CD4-positive, alpha-beta T cell treated with Interleukin-15 for 1 hour (primary cell): ENCODE measurements around the gene CLDN15.
"Not testable (repeated sequence)": the region's sequence is repeated elsewhere in the genome, so short reads cannot be mapped to it uniquely, and the experiment has no call there.

ENCODE experiments used
- DNase-seq: peaks from one replicate; pipeline ENCODE4 v3.0.0-alpha.2; 2020

The CLDN15 gene

GRCh38 chr7:101237206-101238067, at the start of gene CLDN15:
Gene CLDN15 (minus strand): TSS chr7:101237802. CDS start chr7:101237581, 221 bp downstream.
- no peak for DNase-seq

- DNase-seq, result no peak
Measured at GRCh38 chr7:101287032-101287431, 49.4 kb upstream of the CLDN15 start.

GRCh38 chr7:101285880-101286279, 48.3 kb upstream of the CLDN15 start:
- DNase-seq, result not testable (repeated sequence)

- no peak for DNase-seq
Measured at GRCh38 chr7:101285171-101285570, 47.6 kb upstream of the CLDN15 start.

GRCh38 chr7:101280912-101281311, 43.3 kb upstream of the CLDN15 start:
- DNase-seq, result not testable (repeated sequence)

GRCh38 chr7:101278461-101279292, 41.1 kb upstream of the CLDN15 start:
- no peak for DNase-seq

- DNase-seq, result no peak
Measured at GRCh38 chr7:101277155-101277554, 39.6 kb upstream of the CLDN15 start.

GRCh38 chr7:101273206-101273605, 35.6 kb upstream of the CLDN15 start:
- no peak for DNase-seq

- DNase-seq, result no peak
Measured at GRCh38 chr7:101271021-101271420, 33.4 kb upstream of the CLDN15 start.

GRCh38 chr7:101269664-101270063, 32.1 kb upstream of the CLDN15 start:
- no peak for DNase-seq

GRCh38 chr7:101265622-101266516, 28.3 kb upstream of the CLDN15 start:
- DNase-seq, result no peak

GRCh38 chr7:101264102-101264706, 26.6 kb upstream of the CLDN15 start:
- not testable (repeated sequence) for DNase-seq

- no peak for DNase-seq
Measured at GRCh38 chr7:101258243-101258731, 20.7 kb upstream of the CLDN15 start.

- no peak for DNase-seq
Measured at GRCh38 chr7:101255796-101256195, 18.2 kb upstream of the CLDN15 start.

GRCh38 chr7:101253199-101253598, 15.6 kb upstream of the CLDN15 start:
- DNase-seq, result not testable (repeated sequence)

- peak; percentile 98 for DNase-seq
Measured at GRCh38 chr7:101251871-101252659, 14.5 kb upstream of the CLDN15 start.

- DNase-seq, result no peak
Measured at GRCh38 chr7:101250324-101250723, 12.7 kb upstream of the CLDN15 start.

GRCh38 chr7:101248276-101248675, 10.7 kb upstream of the CLDN15 start:
- no peak for DNase-seq

- DNase-seq, result no peak
Measured at GRCh38 chr7:101245147-101245668, 7.6 kb upstream of the CLDN15 start.

GRCh38 chr7:101244375-101245146, 7.0 kb upstream of the CLDN15 start, which contains the start of gene FIS1:
Gene FIS1 (minus strand): TSS chr7:101245081. CDS start chr7:101245004, 77 bp downstream.
- DNase-seq, result peak; percentile 92
